H1 (cell line): ENCODE data around the gene EIF4EBP2. TPM values are rescaled to one million over a fixed set of nuclear protein-coding genes. Genes with fewer than 3 reads are reported as not detected.

ENCODE experiments used
- CTCF ChIA-PET: fragments of 300-600 bp; sonication (Branson Sonifier 250); formaldehyde crosslinking; loops from one replicate; lab custom pipeline; 2021; ENCODE audit not compliant: partially characterized antibody; lab: Charles Lee
- POLR2A ChIA-PET: fragments of 300-600 bp; sonication (Branson Sonifier 250); formaldehyde crosslinking; loops from one replicate; lab custom pipeline; 2021; ENCODE audit warnings: inconsistent platforms; ENCODE audit not compliant: partially characterized antibody; lab: Charles Lee
- DNase-seq, 2 experiments: peaks; one replicate each; pipeline versions ENCODE4 v3.0.0 to v3.0.0-alpha.2; 2010 to 2022; ENCODE audit warnings: low spot score in 2 of 2, low read depth in 1 of 2, mixed read lengths in 1 of 2
- FAIRE-seq: peaks from 2 replicates; lab custom pipeline; 2011; peaks lifted over from hg19 to GRCh38; lab: Jason Lieb, UNC
- H2AFZ ChIP-seq: 2 replicates; pipeline ENCODE4 v1.8.1; 2012; ENCODE audit warnings: low read length, inconsistent platforms
- H2AK5ac ChIP-seq: 2 replicates; pipeline ENCODE4 v1.6.1; 2013; ENCODE audit warnings: low read depth, low read length
- H2BK120ac ChIP-seq: replicated peaks from 2 replicates; pipeline ENCODE3; 2013; ENCODE audit warnings: low read depth, low read length, inconsistent platforms
- H2BK12ac ChIP-seq: 2 replicates; pipeline ENCODE4 v1.6.1; 2013; ENCODE audit warnings: low read depth, low read length
- H2BK15ac ChIP-seq: 2 replicates; pipeline ENCODE4 v1.6.1; 2013; ENCODE audit warnings: low read length
- H2BK20ac ChIP-seq: 2 replicates; pipeline ENCODE4 v1.6.1; 2013; ENCODE audit warnings: low read length
- H2BK5ac ChIP-seq: 2 replicates; pipeline ENCODE4 v1.6.1; 2013; ENCODE audit warnings: low read depth, low read length
- H3K14ac ChIP-seq: 2 replicates; pipeline ENCODE4 v1.6.1; 2013; ENCODE audit warnings: inconsistent platforms; ENCODE audit not compliant: insufficient read length
- H3K18ac ChIP-seq: 2 replicates; pipeline ENCODE4 v1.6.1; 2013; ENCODE audit warnings: low read length; ENCODE audit errors: extremely low read depth
- H3K23ac ChIP-seq: 2 replicates; pipeline ENCODE4 v1.6.1; 2013; ENCODE audit warnings: inconsistent platforms; ENCODE audit not compliant: insufficient read length
- H3K23me2 ChIP-seq: 2 replicates; pipeline ENCODE4 v1.6.1; 2013; ENCODE audit warnings: low read depth, low read length
- H3K27ac ChIP-seq: 2 replicates; pipeline ENCODE4 v1.6.1; 2011; ENCODE audit warnings: low read depth, low read length, inconsistent platforms
- H3K27me3 ChIP-seq, 4 experiments: replicated peaks in 1 of 4; 1 replicate in 1 of 4; 2 replicates in 3 of 4; pipeline versions ENCODE4 v1.6.1 to v1.8.1; 2011 to 2013; ENCODE audit warnings: low read length in 3 of 4, mild to moderate bottlenecking in 3 of 4, inconsistent platforms in 2 of 4, mixed read lengths in 2 of 4, moderate library complexity in 1 of 4; ENCODE audit not compliant: control insufficient read depth in 3 of 4, insufficient read depth in 3 of 4; ENCODE audit errors: extremely low read depth in 1 of 4
- H3K36me3 ChIP-seq, 4 experiments: 2 replicates each; pipeline versions ENCODE4 v1.6.1 to v1.8.1; 2011 to 2013; ENCODE audit warnings: mild to moderate bottlenecking in 4 of 4, low read length in 3 of 4, moderate library complexity in 2 of 4, control low read depth in 1 of 4, inconsistent platforms in 1 of 4; ENCODE audit not compliant: insufficient read depth in 4 of 4, control insufficient read depth in 2 of 4
- H3K4ac ChIP-seq: replicated peaks from 2 replicates; pipeline ENCODE3; 2013; ENCODE audit warnings: low read length, low read depth, mixed read lengths, inconsistent platforms; ENCODE audit not compliant: insufficient read length
- H3K4me1 ChIP-seq, 4 experiments: replicated peaks in 1 of 4; 1 replicate in 1 of 4; 2 replicates in 3 of 4; pipeline versions ENCODE4 v1.6.1 to v1.8.1; 2011 to 2013; ENCODE audit warnings: low read length in 3 of 4, inconsistent platforms in 2 of 4, mixed read lengths in 1 of 4; ENCODE audit not compliant: insufficient read depth in 4 of 4, control insufficient read depth in 3 of 4
- H3K4me2 ChIP-seq, 2 experiments: 2 replicates each; pipeline versions ENCODE4 v1.6.1 to v1.8.1; 2011 to 2013; ENCODE audit warnings: low read depth in 2 of 2, low read length in 2 of 2, control low read depth in 1 of 2, inconsistent platforms in 1 of 2, mild to moderate bottlenecking in 1 of 2; ENCODE audit not compliant: insufficient read depth in 1 of 2
- H3K4me3 ChIP-seq, 4 experiments: fragments of 200-600, 300-600 bp in 1 of 4; sonication (generic), shearing (Covaris generic), sonication (Bioruptor Twin) in 1 of 4; 2 replicates each; pipeline versions ENCODE4 v1.5.1 to v1.8.1; 2011 to 2016; ENCODE audit warnings: low read length in 4 of 4, low read depth in 3 of 4, control low read depth in 2 of 4, inconsistent platforms in 2 of 4, mild to moderate bottlenecking in 2 of 4, mixed read lengths in 1 of 4, moderate library complexity in 1 of 4; ENCODE audit not compliant: insufficient read depth in 2 of 4; ENCODE audit errors: extremely low read depth in 1 of 4
- H3K56ac ChIP-seq: replicated peaks from 2 replicates; pipeline ENCODE3; 2013; ENCODE audit warnings: low read depth, mild to moderate bottlenecking, mixed read lengths, low read length, inconsistent platforms; ENCODE audit not compliant: insufficient read length
- H3K79me1 ChIP-seq: 2 replicates; pipeline ENCODE4 v1.6.1; 2013; ENCODE audit warnings: low read depth, low read length, control low read depth
- H3K79me2 ChIP-seq, 2 experiments: 2 replicates each; pipeline versions ENCODE4 v1.6.1 to v1.8.1; 2012 to 2013; ENCODE audit warnings: low read length in 2 of 2, mild to moderate bottlenecking in 2 of 2, inconsistent platforms in 1 of 2; ENCODE audit not compliant: insufficient read depth in 2 of 2, control insufficient read depth in 1 of 2
- H3K9ac ChIP-seq, 4 experiments: replicated peaks in 1 of 4; 1 replicate in 1 of 4; 2 replicates in 3 of 4; pipeline versions ENCODE4 v1.6.1 to v1.8.1; 2011 to 2013; ENCODE audit warnings: low read depth in 3 of 4, low read length in 3 of 4, control low read depth in 2 of 4, mild to moderate bottlenecking in 2 of 4, moderate library complexity in 2 of 4, inconsistent platforms in 1 of 4; ENCODE audit errors: extremely low read depth in 1 of 4
- H3K9me3 ChIP-seq, 2 experiments: 2 replicates each; pipeline versions ENCODE4 v1.6.1 to v1.8.1; 2012 to 2013; ENCODE audit warnings: mild to moderate bottlenecking in 2 of 2, moderate library complexity in 2 of 2, control low read depth in 1 of 2, inconsistent platforms in 1 of 2, low read depth in 1 of 2, low read length in 1 of 2, mixed read lengths in 1 of 2; ENCODE audit not compliant: insufficient read depth in 2 of 2
- H4K20me1 ChIP-seq, 2 experiments: replicated peaks in 1 of 2; 2 replicates each; pipeline versions ENCODE3 to v1.8.1; 2011 to 2013; ENCODE audit warnings: inconsistent platforms in 2 of 2, low read length in 2 of 2, mild to moderate bottlenecking in 1 of 2; ENCODE audit not compliant: insufficient read depth in 2 of 2, control insufficient read depth in 1 of 2
- H4K5ac ChIP-seq: 2 replicates; pipeline ENCODE4 v1.6.1; 2013; ENCODE audit warnings: low read length, low read depth, mixed read lengths, inconsistent platforms; ENCODE audit not compliant: insufficient read length
- H4K8ac ChIP-seq: 2 replicates; pipeline ENCODE4 v1.8.0; 2013; ENCODE audit warnings: mild to moderate bottlenecking, moderate library complexity, low read length, inconsistent platforms; ENCODE audit not compliant: insufficient read depth; ENCODE audit errors: extremely low read depth
- H4K91ac ChIP-seq: replicated peaks from 2 replicates; pipeline ENCODE3; 2013; ENCODE audit warnings: low read length, mixed read lengths, inconsistent platforms; ENCODE audit not compliant: insufficient read length
- CREB1 ChIP-seq: IDR thresholded peaks from 2 replicates; pipeline ENCODE4 v1.6.1; 2012; ENCODE audit warnings: inconsistent platforms
- E2F6 ChIP-seq: IDR thresholded peaks from 2 replicates; pipeline ENCODE4 v1.6.1; 2012; ENCODE audit warnings: inconsistent platforms
- TBP ChIP-seq: IDR thresholded peaks from 2 replicates; pipeline ENCODE4 v1.6.1; 2011; ENCODE audit warnings: low read depth, low read length, improper control_type of control experiment
- WGBS, 2 experiments: shearing (Covaris generic) in 1 of 2; methylation state at CpG; one replicate each; pipeline versions ENCODE4 v1.1.6 to v1.1.7; 2013 to 2015; ENCODE audit warnings: low lambda C conversion rate in 2 of 2, mixed read lengths in 2 of 2, inconsistent platforms in 1 of 2, low coverage in 1 of 2, missing lambda C conversion rate in 1 of 2; ENCODE audit not compliant: insufficient replicate concordance in 2 of 2, insufficient coverage in 1 of 2, insufficient read length in 1 of 2; ENCODE audit errors: extremely low coverage in 1 of 2, missing lambda C conversion rate in 1 of 2; 5-methylcytosine and 5-hydroxymethylcytosine counted together
- polyA plus RNA-seq, 7 experiments: library from polyadenylated mRNA; depleted of rRNA in 3 of 7; stranded (reverse) in 5 of 7; unstranded in 2 of 7; fragments of >200 nt in 5 of 7; fragments of 200-250 nt in 2 of 7; gene quantifications; 1 replicate in 5 of 7; 2 replicates in 1 of 7; 4 replicates in 1 of 7; pipeline versions ENCODE4 v1.2.1 to v1.2.3, GENCODE V29; 2011 to 2013; ENCODE audit warnings: missing spikeins in 2 of 7, mixed read lengths in 2 of 7
- total RNA-seq: library from RNA; stranded (reverse); fragmentation: NEBNext Ultra II Directional; extraction: Animal tissue kit (Norgen Biotek cat#: 25700); gene quantifications from 2 replicates; pipeline ENCODE4 v1.2.1, GENCODE V29; 2021

EIF4EBP2 gene
- total and polyA plus RNA-seq, 2 of the 8 experiments (the other 6 are each of a cell fraction or from before 2014, with no cell fraction given) = 55.3 to 144 TPM

GRCh38 chr10:70412356-70412755 lies 8.4 kb downstream of the EIF4EBP2 start:
- no peak overlapping the region for H3K9ac ChIP-seq
- H3K18ac ChIP-seq = no peak overlapping the region
- FAIRE-seq = no peak
- no peaks in the 10 kb centered on the region; a peak in 1 of 4 replicates for H3K9me3 ChIP-seq
- no peak overlapping the region for H3K23ac ChIP-seq
- H3K27ac ChIP-seq = no peak overlapping the region
- no peaks in the 10 kb centered on the region; a peak in 2 of 7 replicates for H3K4me1 ChIP-seq
- no peak overlapping the region for H2AK5ac ChIP-seq
- no peak overlapping the region for H2BK120ac ChIP-seq
- no peak overlapping the region for H4K91ac ChIP-seq
- H4K5ac ChIP-seq = no peak overlapping the region
- no peaks in the 10 kb centered on the region for H3K27me3 ChIP-seq
- peaks cover 2% of the 10 kb centered on the region; the same call in 1 of the 2 replicates for H3K79me1 ChIP-seq
- peaks cover 3 to 80% of the 10 kb centered on the region in 2 experiments; a peak in 3 of 4 replicates for H3K79me2 ChIP-seq
- H2BK15ac ChIP-seq = no peak overlapping the region
- H2BK20ac ChIP-seq = no peak overlapping the region
- ChIA-PET CTCF (interaction anchor here (0.7 to 2.1 kb wide), 5 partner anchors 8 to 190 kb away, joined by 3 to 6 read pairs (median 3); no protein-coding TSS in a partner anchor), POLR2A (interaction anchor here (0.7 to 1.1 kb wide), 2 partner anchors 97 to 118 kb away, joined by 3 read pairs; no protein-coding TSS in a partner anchor)
- WGBS, 2 experiments = 95% methylated on average over 4 of the region's 4 CpGs; no CpG with 5 or more reads in 1 of the 2 experiments
- H2AFZ ChIP-seq = no peak overlapping the region
- no peak overlapping the region for H3K14ac ChIP-seq
- no peak overlapping the region for H3K4ac ChIP-seq
- no peak overlapping the region for H4K8ac ChIP-seq
- H2BK5ac ChIP-seq = no peak overlapping the region
- no peak for TF ChIP-seq E2F6
- no peak for TF ChIP-seq TBP
- TF ChIP-seq CREB1 = no peak
- TF ChIP-seq, all 59 proteins: peak for 0
- peaks cover 2 to 13% of the 10 kb centered on the region in 2 experiments for H4K20me1 ChIP-seq
- no peak overlapping the region for H3K4me2 ChIP-seq
- H2BK12ac ChIP-seq = no peak overlapping the region
- no peak for DNase-seq
- H3K56ac ChIP-seq = no peak overlapping the region
- peaks cover 0 to 2% (median 0%) of the 10 kb centered on the region in 4 experiments; a peak in 1 of 8 replicates for H3K36me3 ChIP-seq
- H3K4me3 ChIP-seq = no peak overlapping the region
- H3K23me2 ChIP-seq = no peaks in the 10 kb centered on the region
